PC-3 (cell line): ENCODE measurements around the gene HIPK1.

Source experiments
- EZH2 ChIP-seq: fragments of 300-600 bp; sonication (generic); IDR thresholded peaks from one replicate; pipeline ENCODE4 v1.6.1; 2017; ENCODE audit warnings: antibody characterized with exemption, mild to moderate bottlenecking, low read length; ENCODE audit not compliant: unreplicated experiment
- TF ChIP-seq, protein P1 (sequence below): fragments of 300-600 bp; sonication (generic); conservative IDR thresholded peaks from 2 replicates; pipeline ENCODE4 v1.5.1; 2017; ENCODE audit warnings: antibody characterized with exemption, low read depth, mild to moderate bottlenecking, low read length

DNA sequence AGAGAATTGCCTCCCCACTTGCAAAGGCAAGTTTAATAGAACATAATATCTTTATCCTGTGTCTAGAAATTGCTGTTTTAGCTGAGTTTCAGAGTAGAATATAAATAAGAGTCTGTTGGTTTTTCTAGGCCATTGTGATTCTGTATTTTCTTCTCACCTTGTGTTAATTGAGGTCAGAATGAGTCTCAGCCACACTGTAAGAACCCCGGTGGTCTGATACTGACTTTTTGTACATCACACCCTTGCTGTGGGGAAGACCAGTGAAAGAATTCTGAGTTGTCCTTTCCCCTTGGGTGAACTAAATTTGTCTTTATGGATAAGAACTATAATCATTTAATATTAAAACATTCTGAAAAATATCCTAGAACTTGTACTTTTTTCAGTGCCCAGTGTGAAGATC lies 6.8 kb downstream of the HIPK1 start:
- TF ChIP-seq EZH2, result no peak
- TF ChIP-seq, protein P1, sequence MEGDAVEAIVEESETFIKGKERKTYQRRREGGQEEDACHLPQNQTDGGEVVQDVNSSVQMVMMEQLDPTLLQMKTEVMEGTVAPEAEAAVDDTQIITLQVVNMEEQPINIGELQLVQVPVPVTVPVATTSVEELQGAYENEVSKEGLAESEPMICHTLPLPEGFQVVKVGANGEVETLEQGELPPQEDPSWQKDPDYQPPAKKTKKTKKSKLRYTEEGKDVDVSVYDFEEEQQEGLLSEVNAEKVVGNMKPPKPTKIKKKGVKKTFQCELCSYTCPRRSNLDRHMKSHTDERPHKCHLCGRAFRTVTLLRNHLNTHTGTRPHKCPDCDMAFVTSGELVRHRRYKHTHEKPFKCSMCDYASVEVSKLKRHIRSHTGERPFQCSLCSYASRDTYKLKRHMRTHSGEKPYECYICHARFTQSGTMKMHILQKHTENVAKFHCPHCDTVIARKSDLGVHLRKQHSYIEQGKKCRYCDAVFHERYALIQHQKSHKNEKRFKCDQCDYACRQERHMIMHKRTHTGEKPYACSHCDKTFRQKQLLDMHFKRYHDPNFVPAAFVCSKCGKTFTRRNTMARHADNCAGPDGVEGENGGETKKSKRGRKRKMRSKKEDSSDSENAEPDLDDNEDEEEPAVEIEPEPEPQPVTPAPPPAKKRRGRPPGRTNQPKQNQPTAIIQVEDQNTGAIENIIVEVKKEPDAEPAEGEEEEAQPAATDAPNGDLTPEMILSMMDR, result no peak
